IMR-90 (cell line): ENCODE results near the gene KRT32. TPM values are rescaled to one million over a fixed set of nuclear protein-coding genes. Genes with fewer than 3 reads are reported as not detected.
A peak's percentile ranks its signal among the peaks of the same experiment; 100 is the strongest.

ENCODE experiments used
- ATAC-seq: fragments of 200-7000 bp; cut with Tn5 transposase; 2 replicates; pipeline ENCODE4 v1.9.1; 2020; ENCODE audit warnings: low read depth, mild to moderate bottlenecking, moderate library complexity
- BruUV-seq: library from RNA; stranded (reverse); fragments of 400-500 nt; replicated peaks from 2 replicates; lab custom pipeline; 2021; lab: Mats Ljungman, UMichigan
- CTCF ChIA-PET: fragments of 300-600 bp; formaldehyde crosslinking; extraction: SDS; loops from one replicate; lab custom pipeline; 2021; ENCODE audit warnings: antibody characterized with exemption; lab: Yijun Ruan, JAX
- POLR2A ChIA-PET: fragments of 300-600 bp; sonication (Branson Sonifier 250); formaldehyde crosslinking; loops from one replicate; lab custom pipeline; 2022; ENCODE audit warnings: antibody characterized with exemption; ENCODE audit not compliant: unreplicated experiment; lab: Charles Lee
- DNase-seq: peaks from one replicate; pipeline ENCODE4 v3.0.0; 2013
- H2AFZ ChIP-seq: replicated peaks from 2 replicates; pipeline ENCODE3; 2013; ENCODE audit warnings: low read length, mild to moderate bottlenecking; ENCODE audit not compliant: poor library complexity
- H2AK5ac ChIP-seq: 2 replicates; pipeline ENCODE4 v1.6.1; 2013; ENCODE audit warnings: low read depth, low read length, inconsistent platforms
- H2AK9ac ChIP-seq: replicated peaks from 2 replicates; pipeline ENCODE3; 2013; ENCODE audit warnings: mild to moderate bottlenecking, low read depth, low read length, moderate library complexity; ENCODE audit not compliant: poor library complexity
- H2BK120ac ChIP-seq: 2 replicates; pipeline ENCODE4 v1.6.1; 2013; ENCODE audit warnings: low read depth, low read length, inconsistent platforms
- H2BK15ac ChIP-seq: 3 replicates; pipeline ENCODE4 v1.6.1; 2013; ENCODE audit warnings: low read depth, low read length, inconsistent platforms
- H2BK20ac ChIP-seq: 2 replicates; pipeline ENCODE4 v1.6.1; 2013; ENCODE audit warnings: low read depth, mild to moderate bottlenecking, inconsistent platforms, low read length, moderate library complexity
- H2BK5ac ChIP-seq: 2 replicates; pipeline ENCODE4 v1.6.1; 2013; ENCODE audit warnings: mild to moderate bottlenecking, low read depth, low read length, inconsistent platforms; ENCODE audit not compliant: poor library complexity, severe bottlenecking
- H3K14ac ChIP-seq: replicated peaks from 2 replicates; pipeline ENCODE4 v1.6.1; 2013; ENCODE audit warnings: low read depth, low read length, inconsistent platforms
- H3K18ac ChIP-seq: 2 replicates; pipeline ENCODE4 v1.6.1; 2013; ENCODE audit warnings: low read depth, low read length, control low read depth
- H3K23ac ChIP-seq: 2 replicates; pipeline ENCODE4 v1.6.1; 2013; ENCODE audit warnings: low read depth, low read length, inconsistent platforms
- H3K27ac ChIP-seq: 2 replicates; pipeline ENCODE4 v1.5.1; 2013; ENCODE audit warnings: mild to moderate bottlenecking, control low read depth, low read length; ENCODE audit not compliant: insufficient read depth
- H3K27me3 ChIP-seq: 2 replicates; pipeline ENCODE4 v1.6.1; 2013; ENCODE audit warnings: low read length; ENCODE audit not compliant: control insufficient read depth, insufficient read depth
- H3K36me3 ChIP-seq: 2 replicates; pipeline ENCODE4 v1.6.1; 2013; ENCODE audit warnings: low read length, mixed read lengths; ENCODE audit not compliant: control insufficient read depth, insufficient read depth
- H3K4ac ChIP-seq: 2 replicates; pipeline ENCODE4 v1.6.1; 2013; ENCODE audit warnings: low read depth, low read length, inconsistent platforms
- H3K4me1 ChIP-seq: 2 replicates; pipeline ENCODE4 v1.6.1; 2013; ENCODE audit warnings: low read length, mixed read lengths; ENCODE audit not compliant: control insufficient read depth, insufficient read depth
- H3K4me2 ChIP-seq: 2 replicates; pipeline ENCODE4 v1.6.1; 2013; ENCODE audit warnings: low read depth, mild to moderate bottlenecking, control low read depth, low read length, moderate library complexity
- H3K4me3 ChIP-seq: 2 replicates; pipeline ENCODE4 v1.5.1; 2013; ENCODE audit warnings: low read depth, mild to moderate bottlenecking, control low read depth, low read length, moderate library complexity; ENCODE audit not compliant: insufficient read depth
- H3K56ac ChIP-seq: 2 replicates; pipeline ENCODE4 v1.6.1; 2013; ENCODE audit warnings: low read length, inconsistent platforms; ENCODE audit not compliant: insufficient read depth; ENCODE audit errors: extremely low read depth
- H3K79me1 ChIP-seq, 2 experiments: 2 replicates each; pipeline ENCODE4 v1.6.1; 2013; ENCODE audit warnings: low read length in 2 of 2, inconsistent platforms in 1 of 2, low read depth in 1 of 2
- H3K9ac ChIP-seq: 2 replicates; pipeline ENCODE4 v1.6.1; 2013; ENCODE audit warnings: low read depth, low read length, control low read depth
- H3K9me1 ChIP-seq: 2 replicates; pipeline ENCODE4 v1.6.1; 2013; ENCODE audit warnings: low read length, inconsistent platforms; ENCODE audit not compliant: insufficient read depth
- H3K9me3 ChIP-seq: 2 replicates; pipeline ENCODE4 v1.6.1; 2013; ENCODE audit warnings: low read length; ENCODE audit not compliant: control insufficient read depth, insufficient read depth
- H4K20me1 ChIP-seq: 2 replicates; pipeline ENCODE4 v1.6.1; 2013; ENCODE audit warnings: low read length, inconsistent platforms; ENCODE audit not compliant: insufficient read depth
- H4K5ac ChIP-seq: 2 replicates; pipeline ENCODE4 v1.6.1; 2013; ENCODE audit warnings: mild to moderate bottlenecking, low read depth, low read length, control low read depth
- H4K8ac ChIP-seq, 2 experiments: 2 replicates each; pipeline ENCODE4 v1.6.1; 2013; ENCODE audit warnings: low read depth in 2 of 2, low read length in 2 of 2, control low read depth in 1 of 2, inconsistent platforms in 1 of 2
- H4K91ac ChIP-seq: 2 replicates; pipeline ENCODE4 v1.6.1; 2013; ENCODE audit warnings: low read depth, low read length, inconsistent platforms; ENCODE audit not compliant: insufficient read depth
- CEBPB ChIP-seq: IDR thresholded peaks from 2 replicates; pipeline ENCODE4 v1.6.1; 2012; ENCODE audit warnings: low read depth, low read length, improper control_type of control experiment
- RFX5 ChIP-seq: IDR thresholded peaks from 2 replicates; pipeline ENCODE4 v1.8.0; 2012; ENCODE audit warnings: low read depth, mild to moderate bottlenecking, low read length, moderate library complexity
- WGBS, 2 experiments: methylation state at CpG; one replicate each; pipeline versions ENCODE4 v1.1.5 to v1.1.7; 2013; ENCODE audit warnings: missing lambda C conversion rate in 2 of 2; ENCODE audit not compliant: insufficient read length in 1 of 2; ENCODE audit errors: extremely low coverage in 2 of 2; 5-methylcytosine and 5-hydroxymethylcytosine counted together
- dilution Hi-C: fragments of 300-500 bp; cut with HindIII; formaldehyde crosslinking; loops from one replicate; pipeline ENCODE4 v1.14.3; 2018; ENCODE audit warnings: low sequenced_read_pairs; ENCODE audit not compliant: unreplicated experiment
- in situ Hi-C: fragments of 300-500 bp; cut with MboI; formaldehyde crosslinking; loops from 3 replicates; pipeline ENCODE4 v1.14.3; 2019; ENCODE audit warnings: low sequenced_read_pairs, inconsistent platforms, mixed read lengths
- intact Hi-C: fragments of 100-400 bp; cut with micrococcal nuclease; formaldehyde crosslinking; loops from 2 replicates; pipeline ENCODE4 v1.10.0; 2022
- polyA plus RNA-seq, 3 experiments: library from polyadenylated mRNA; depleted of rRNA; stranded (reverse); fragments of >200 nt; gene quantifications; 2 replicates each; pipeline ENCODE4 v1.2.3, GENCODE V29; 2012; ENCODE audit warnings: low replicate concordance in 1 of 3
- total RNA-seq: library from RNA; depleted of rRNA; stranded (reverse); fragments of >200 nt; gene quantifications from 2 replicates; pipeline ENCODE4 v1.2.3, GENCODE V29; 2012

The KRT32 gene
- total and polyA plus RNA-seq, 2 of the 4 experiments (the other 2 are of a cell fraction) = 0.09 TPM; not detected in 1

GRCh38 chr17:41421116-41421515, 46.1 kb downstream of the KRT32 start:
- Histone ChIP-seq H3K27me3 (no peaks in the 10 kb centered on the region), H3K27ac (no peak overlapping the region), H3K4me2 (no peak overlapping the region), H4K20me1 (no peaks in the 10 kb centered on the region), H4K5ac (0 out of 2 replicates have a peak overlapping the region, but pooled peaks have one; percentile 23), H3K36me3 (no peaks in the 10 kb centered on the region), H3K18ac (peak overlapping the region; percentile 30; the same call in 1 of the 2 replicates), H2AK9ac (no peak overlapping the region), H2AFZ (peak overlapping the region; percentile 55), H3K9me1 (peaks cover 24% of the 10 kb centered on the region), H3K79me1 (no peaks in the 10 kb centered on the region), H2BK5ac (peak overlapping the region; percentile 48), H2BK15ac (peak overlapping the region; percentile 78; the same call in 1 of the 3 replicates), H3K4me1 (peaks cover 26% of the 10 kb centered on the region), H2BK20ac (peak overlapping the region; percentile 93), H3K23ac (peak overlapping the region; percentile 68; the same call in 1 of the 2 replicates), H3K4ac (peak overlapping the region; percentile 77), H3K56ac (no peak overlapping the region), H3K14ac (peak overlapping the region; percentile 78; the same call in 1 of the 2 replicates), H4K91ac (peak overlapping the region; percentile 63; the same call in 1 of the 2 replicates), H2AK5ac (peak overlapping the region; percentile 76), H4K8ac (peak overlapping the region; percentile 9 to 71; a peak in 2 of 4 replicates), H3K9ac (no peak overlapping the region), H3K4me3 (no peak overlapping the region), H3K9me3 (no peaks in the 10 kb centered on the region), H2BK120ac (peak overlapping the region; percentile 79)
- WGBS, 2 experiments = 61% methylated on average over 5 of the region's 9 CpGs; no CpG with 5 or more reads in 1 of the 2 experiments
- TF ChIP-seq RFX5 (no peak), CEBPB (peak; percentile 59)
- ATAC-seq (peak; percentile 76), DNase-seq (peak; percentile 77)
- dilution Hi-C loops (no loop called here), intact Hi-C loops (no loop called here), in situ Hi-C loops (no loop called here)
- POLR2A ChIA-PET = no interaction called here
- BruUV-seq = no TSS peak
- CTCF ChIA-PET = no interaction called here
